ENCODE measurements around the gene ETV1.

DNA sequence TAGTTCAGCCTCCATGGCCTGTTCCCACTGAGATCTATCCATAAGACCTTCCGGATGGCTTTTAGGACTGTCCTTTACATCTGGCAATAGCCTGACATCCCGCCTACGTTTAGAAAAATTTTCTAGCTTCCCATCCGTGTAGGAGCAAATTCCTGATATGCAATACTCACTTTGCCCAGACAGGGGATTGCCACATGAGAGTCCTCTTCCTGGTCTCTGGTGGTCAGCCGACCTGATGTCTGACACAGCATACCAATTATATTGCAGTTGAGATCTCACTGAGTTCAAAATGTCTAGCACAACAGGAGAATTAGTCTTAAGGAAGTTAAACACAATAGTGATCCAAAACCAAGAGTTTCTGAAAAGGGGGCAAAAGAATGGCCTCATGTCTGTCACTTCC lies 9.4 kb upstream of the ETV1 start:
- TF ChIP-seq, protein P1, sequence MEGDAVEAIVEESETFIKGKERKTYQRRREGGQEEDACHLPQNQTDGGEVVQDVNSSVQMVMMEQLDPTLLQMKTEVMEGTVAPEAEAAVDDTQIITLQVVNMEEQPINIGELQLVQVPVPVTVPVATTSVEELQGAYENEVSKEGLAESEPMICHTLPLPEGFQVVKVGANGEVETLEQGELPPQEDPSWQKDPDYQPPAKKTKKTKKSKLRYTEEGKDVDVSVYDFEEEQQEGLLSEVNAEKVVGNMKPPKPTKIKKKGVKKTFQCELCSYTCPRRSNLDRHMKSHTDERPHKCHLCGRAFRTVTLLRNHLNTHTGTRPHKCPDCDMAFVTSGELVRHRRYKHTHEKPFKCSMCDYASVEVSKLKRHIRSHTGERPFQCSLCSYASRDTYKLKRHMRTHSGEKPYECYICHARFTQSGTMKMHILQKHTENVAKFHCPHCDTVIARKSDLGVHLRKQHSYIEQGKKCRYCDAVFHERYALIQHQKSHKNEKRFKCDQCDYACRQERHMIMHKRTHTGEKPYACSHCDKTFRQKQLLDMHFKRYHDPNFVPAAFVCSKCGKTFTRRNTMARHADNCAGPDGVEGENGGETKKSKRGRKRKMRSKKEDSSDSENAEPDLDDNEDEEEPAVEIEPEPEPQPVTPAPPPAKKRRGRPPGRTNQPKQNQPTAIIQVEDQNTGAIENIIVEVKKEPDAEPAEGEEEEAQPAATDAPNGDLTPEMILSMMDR (IDR thresholded peaks at IDR 0.05) = no peak
- no peak for TF ChIP-seq POLR2AphosphoS5 (IDR thresholded peaks at IDR 0.05)
- no peak for TF ChIP-seq POLR2A (IDR thresholded peaks at IDR 0.05)
